OCI-LY7 (cell line): ENCODE data around the gene SH3TC1. TPM values are rescaled to one million over a fixed set of nuclear protein-coding genes. Genes with fewer than 3 reads are reported as not detected.

Experiments used
- BruUV-seq: library from RNA; stranded (reverse); fragments of 400-500 nt; replicated peaks from 2 replicates; lab custom pipeline; 2021; lab: Mats Ljungman, UMichigan
- CTCF ChIA-PET: fragments of 300-600 bp; sonication (Branson Sonifier 250); formaldehyde crosslinking; loops from one replicate; lab custom pipeline; 2022; ENCODE audit warnings: antibody characterized with exemption; ENCODE audit not compliant: unreplicated experiment; lab: Charles Lee
- POLR2A ChIA-PET: fragments of 300-600 bp; sonication (Branson Sonifier 250); formaldehyde crosslinking; loops from one replicate; lab custom pipeline; 2022; ENCODE audit warnings: antibody characterized with exemption; lab: Charles Lee
- DNase-seq: peaks from one replicate; pipeline ENCODE4 v3.0.0-alpha.2; 2015; ENCODE audit warnings: low spot score
- H2AFZ ChIP-seq: fragments of 200-600 bp; sonication (generic), shearing (Covaris generic); 2 replicates; pipeline ENCODE4 v1.6.1; 2014; ENCODE audit warnings: mild to moderate bottlenecking, antibody characterized with exemption, low read length, moderate library complexity
- H3K27ac ChIP-seq: fragments of 200-600 bp; sonication (generic); 2 replicates; pipeline ENCODE4 v1.5.1; 2014; ENCODE audit warnings: mixed run types, low read depth, mild to moderate bottlenecking, moderate library complexity, low read length, inconsistent platforms; ENCODE audit not compliant: poor library complexity, severe bottlenecking
- H3K36me3 ChIP-seq: fragments of 200-600 bp; sonication (generic); 2 replicates; pipeline ENCODE4 v1.6.1; 2014; ENCODE audit warnings: mild to moderate bottlenecking, antibody characterized with exemption, low read length, moderate library complexity, mixed read lengths; ENCODE audit not compliant: insufficient read depth
- H3K4me1 ChIP-seq: fragments of 200-600 bp; sonication (generic); 2 replicates; pipeline ENCODE4 v1.5.1; 2014; ENCODE audit warnings: mild to moderate bottlenecking, low read length; ENCODE audit not compliant: insufficient read depth, poor library complexity, severe bottlenecking
- H3K4me2 ChIP-seq: fragments of 200-600 bp; sonication (generic); 2 replicates; pipeline ENCODE4 v1.6.1; 2014; ENCODE audit warnings: mild to moderate bottlenecking, low read length
- H3K4me3 ChIP-seq: fragments of 200-600 bp; sonication (generic); 2 replicates; pipeline ENCODE4 v1.5.1; 2014; ENCODE audit warnings: mild to moderate bottlenecking, low read depth, low read length; ENCODE audit not compliant: poor library complexity, severe bottlenecking
- H3K79me2 ChIP-seq: fragments of 200-600 bp; sonication (generic); 2 replicates; pipeline ENCODE4 v1.6.1; 2016; ENCODE audit warnings: low read depth, mild to moderate bottlenecking, low read length, moderate library complexity, mixed read lengths; ENCODE audit not compliant: insufficient read depth
- H3K9me2 ChIP-seq: fragments of 200-600 bp; sonication (generic); 2 replicates; pipeline ENCODE4 v1.6.1; 2016; ENCODE audit warnings: mild to moderate bottlenecking, low read length, mixed read lengths; ENCODE audit not compliant: insufficient read depth
- H3K9me3 ChIP-seq: fragments of 200-600 bp; sonication (generic); 2 replicates; pipeline ENCODE4 v1.6.1; 2014; ENCODE audit warnings: mild to moderate bottlenecking, mixed run types, low read length, mixed read lengths
- H4K20me1 ChIP-seq: fragments of 200-600 bp; sonication (generic); 2 replicates; pipeline ENCODE4 v1.6.1; 2014; ENCODE audit warnings: mild to moderate bottlenecking, antibody characterized with exemption, low read length, moderate library complexity, mixed read lengths; ENCODE audit not compliant: insufficient read depth
- CTCF ChIP-seq: fragments of 200-600 bp; sonication (generic); conservative IDR thresholded peaks from 2 replicates; pipeline ENCODE4 v1.5.1; 2014; ENCODE audit warnings: mild to moderate bottlenecking, antibody characterized with exemption, low read length, moderate library complexity, mixed read lengths
- EZH2phosphoT487 ChIP-seq: fragments of 200-600 bp; sonication (generic); IDR thresholded peaks from 2 replicates; pipeline ENCODE4 v1.6.1; 2018; ENCODE audit warnings: low read depth, borderline replicate concordance, mild to moderate bottlenecking, mixed run types, antibody characterized with exemption, low read length, moderate library complexity, mixed read lengths
- intact Hi-C: fragments of 100-400 bp; cut with micrococcal nuclease; formaldehyde crosslinking; loops from one replicate; pipeline ENCODE4 v1.10.0; 2022; ENCODE audit not compliant: unreplicated experiment
- total RNA-seq, 2 experiments: library from RNA; depleted of rRNA in 1 of 2; stranded (reverse); fragments of >200 nt in 1 of 2; shearing (Covaris generic) in 1 of 2; gene quantifications; 2 replicates each; pipeline ENCODE4 v1.2.3, GENCODE V29; 2014 to 2022

Gene SH3TC1
- total RNA-seq, 2 experiments from 2014 or later, result 17.5 to 42.4 TPM

GRCh38 chr4:8245884-8246833 is 47.1 kb downstream of the SH3TC1 start:
- no peaks in the 10 kb centered on the region for H3K4me1 ChIP-seq
- H3K4me3 ChIP-seq, result no peak overlapping the region
- CTCF ChIA-PET, result no interaction called here
- BruUV-seq, result no TSS peak
- no peaks in the 10 kb centered on the region for H4K20me1 ChIP-seq
- TF ChIP-seq CTCF (no peak), EZH2phosphoT487 (no peak)
- no peaks in the 10 kb centered on the region for H3K9me3 ChIP-seq
- no peaks in the 10 kb centered on the region for H3K79me2 ChIP-seq
- intact Hi-C loops, result no loop called here
- no peak for DNase-seq
- POLR2A ChIA-PET, result interaction anchor here (0.6 kb wide), 1 partner anchor 24 kb away, joined by 3 read pairs; no protein-coding TSS in a partner anchor
- H3K4me2 ChIP-seq, result no peak overlapping the region
- H3K27ac ChIP-seq, result no peak overlapping the region
- H2AFZ ChIP-seq, result no peak overlapping the region
- no peaks in the 10 kb centered on the region for H3K36me3 ChIP-seq
- no peaks in the 10 kb centered on the region for H3K9me2 ChIP-seq

GRCh38 chr4:8247047-8247930 is 48.2 kb downstream of the SH3TC1 start:
- H3K9me2 ChIP-seq, result no peaks in the 10 kb centered on the region
- CTCF ChIA-PET, result no interaction called here
- H3K4me3 ChIP-seq, result no peak overlapping the region
- intact Hi-C loops, result no loop called here
- H3K9me3 ChIP-seq, result no peaks in the 10 kb centered on the region
- BruUV-seq, result no TSS peak
- no peak for TF ChIP-seq CTCF
- no peak for TF ChIP-seq EZH2phosphoT487
- no peak for DNase-seq
- no peaks in the 10 kb centered on the region for H3K4me1 ChIP-seq
- H3K36me3 ChIP-seq, result no peaks in the 10 kb centered on the region
- no peak overlapping the region for H2AFZ ChIP-seq
- POLR2A ChIA-PET, result no interaction called here
- no peaks in the 10 kb centered on the region for H4K20me1 ChIP-seq
- H3K27ac ChIP-seq, result no peak overlapping the region
- H3K4me2 ChIP-seq, result no peak overlapping the region
- H3K79me2 ChIP-seq, result no peaks in the 10 kb centered on the region
